Measurements from ENCODE around the gene IGFALS.

IGFALS gene

DNA sequence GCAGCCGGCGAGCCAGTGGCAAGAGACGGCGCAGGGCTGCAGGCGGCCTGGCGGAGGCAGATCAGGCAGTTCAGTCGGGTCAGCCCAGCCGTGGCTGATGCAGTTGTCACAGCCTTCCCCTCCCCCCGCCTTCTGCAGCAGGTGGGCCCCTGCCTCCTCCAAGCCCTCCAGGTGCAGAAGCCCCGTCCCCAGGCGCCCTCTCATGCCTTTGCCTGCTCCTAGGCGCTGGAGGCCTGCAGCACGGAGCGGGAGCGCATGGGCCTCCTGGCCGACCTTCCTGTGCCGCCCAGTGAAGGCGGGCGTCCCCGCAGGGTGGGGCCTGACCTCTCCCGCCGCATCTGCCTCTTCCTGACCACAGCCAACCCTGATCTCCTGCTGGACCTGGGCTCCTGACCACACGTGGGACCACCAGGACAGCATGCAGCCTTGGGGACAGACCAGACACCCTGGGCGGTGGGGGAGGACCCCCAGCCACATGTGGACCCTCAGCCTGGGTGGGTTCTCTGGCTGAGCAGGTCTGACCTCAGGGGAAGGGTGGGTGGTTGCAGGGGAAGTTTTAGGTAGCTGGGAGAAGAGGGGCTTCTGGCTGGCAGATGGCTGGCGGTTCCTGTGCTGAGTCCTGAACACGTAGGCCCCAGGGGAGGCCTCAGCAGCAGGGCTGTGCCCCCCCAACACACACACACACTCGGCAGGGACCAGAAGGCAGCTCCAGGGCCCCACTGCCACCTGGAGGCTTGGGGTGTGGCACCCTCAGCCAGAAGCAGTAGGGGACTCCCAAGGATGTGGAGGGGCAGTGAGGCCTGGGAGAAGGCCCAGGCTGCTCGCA, 17.4 kb downstream of the IGFALS start:
- no peak overlapping the region for H3K4me3 ChIP-seq (ENCODE audit: control insufficient read depth in 1 of 7, extremely low read depth in 1 of 7, insufficient read depth in 4 of 7, low read depth in 2 of 7, low read length in 6 of 7)
- peaks cover 5 to 27% (median 27%) of the 10 kb centered on the region in 4 experiments for H3K4me1 ChIP-seq (ENCODE audit: control extremely low read depth in 1 of 4, control insufficient read depth in 4 of 4, insufficient read depth in 4 of 4, low read length in 3 of 4)
- peaks cover 0 to 63% (median 41%) of the 10 kb centered on the region in 4 experiments for H3K36me3 ChIP-seq (ENCODE audit: control insufficient read depth in 4 of 4, insufficient read depth in 4 of 4, low read length in 3 of 4)
- POLR2A ChIA-PET = interaction anchor here (0.6 kb wide), 1 partner anchor 26 kb away, joined by 3 read pairs; no protein-coding TSS in a partner anchor
- CTCF ChIA-PET = interaction anchor here (1.2 to 1.6 kb wide), 2 partner anchors 12 to 40 kb away, joined by 3 to 4 read pairs; no protein-coding TSS in a partner anchor
- no peak overlapping the region for H3K27ac ChIP-seq (ENCODE audit: insufficient read depth in 1 of 2, low read depth in 1 of 2, low read length in 2 of 2, poor library complexity in 1 of 2, severe bottlenecking in 2 of 2)
- WGBS (ENCODE audit: insufficient coverage) = 90% methylated on average over 24 of the region's 28 CpGs
- no peaks in the 10 kb centered on the region for H3K9me3 ChIP-seq (ENCODE audit: control extremely low read depth in 1 of 5, control insufficient read depth in 4 of 5, insufficient read depth in 2 of 5, low read depth in 1 of 5, low read length in 4 of 5)
- DNase-seq = no peak
- H3K27me3 ChIP-seq (replicated peaks in 2 of 5; ENCODE audit: control insufficient read depth in 4 of 5, insufficient read depth in 5 of 5, low read length in 4 of 5) = no peaks in the 10 kb centered on the region

DNA sequence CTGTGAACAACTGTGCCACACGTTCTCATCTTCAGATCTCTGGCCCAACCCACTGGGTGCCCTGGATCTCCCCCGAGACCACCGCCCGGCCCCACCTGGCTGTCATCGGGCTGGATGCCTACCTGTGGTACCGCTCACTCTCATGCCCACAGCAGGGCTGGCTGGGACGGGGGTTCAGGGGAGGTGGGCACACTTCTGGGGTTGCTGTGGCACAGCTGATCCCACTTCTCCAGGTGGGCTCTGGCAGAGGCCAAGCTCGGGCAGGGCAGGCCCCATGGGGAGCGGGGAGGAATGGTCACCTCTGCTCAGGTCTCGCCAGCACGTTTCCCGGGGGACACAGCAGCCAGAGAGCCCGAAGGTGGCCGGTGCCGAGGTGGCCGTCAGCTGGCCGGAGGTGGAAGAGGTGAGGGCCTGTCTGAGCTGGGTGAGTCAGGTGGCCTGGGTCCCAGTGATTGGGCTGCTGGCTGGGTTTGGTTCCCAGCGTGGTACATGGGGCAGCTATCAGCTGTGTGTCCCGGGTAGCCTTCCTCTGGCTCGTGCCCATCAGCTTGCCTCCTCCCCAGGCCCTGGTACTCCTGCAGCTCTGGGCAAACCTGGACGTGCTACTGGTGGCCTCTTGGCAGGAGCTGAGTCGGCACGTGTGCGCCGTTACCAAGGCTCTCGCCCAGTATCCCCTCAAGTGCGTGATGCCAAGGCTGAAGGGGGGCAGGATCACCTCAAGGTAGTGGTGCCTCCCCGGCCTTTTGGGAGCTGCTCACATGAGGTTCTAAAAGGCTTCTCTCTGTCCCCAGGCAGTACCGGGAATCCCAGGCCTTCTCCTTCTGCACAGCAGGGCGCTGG, 18.3 kb downstream of the IGFALS start:
- Histone ChIP-seq H3K27ac (ENCODE audit: insufficient read depth in 1 of 2, low read depth in 1 of 2, low read length in 2 of 2, poor library complexity in 1 of 2, severe bottlenecking in 2 of 2) (no peak overlapping the region), H3K36me3 (ENCODE audit: control insufficient read depth in 4 of 4, insufficient read depth in 4 of 4, low read length in 3 of 4) (peaks cover 0 to 64% (median 35%) of the 10 kb centered on the region in 4 experiments), H3K4me3 (ENCODE audit: control insufficient read depth in 1 of 7, extremely low read depth in 1 of 7, insufficient read depth in 4 of 7, low read depth in 2 of 7, low read length in 6 of 7) (no peak overlapping the region), H3K9me3 (ENCODE audit: control extremely low read depth in 1 of 5, control insufficient read depth in 4 of 5, insufficient read depth in 2 of 5, low read depth in 1 of 5, low read length in 4 of 5) (no peaks in the 10 kb centered on the region), H3K4me1 (ENCODE audit: control extremely low read depth in 1 of 4, control insufficient read depth in 4 of 4, insufficient read depth in 4 of 4, low read length in 3 of 4) (peaks cover 5 to 32% (median 31%) of the 10 kb centered on the region in 4 experiments), H3K27me3 (replicated peaks in 2 of 5; ENCODE audit: control insufficient read depth in 4 of 5, insufficient read depth in 5 of 5, low read length in 4 of 5) (no peaks in the 10 kb centered on the region)
- WGBS (ENCODE audit: insufficient coverage) = 96% methylated on average over 29 of the region's 30 CpGs
- CTCF ChIA-PET = interaction anchor here (1.0 to 1.6 kb wide), 4 partner anchors 7 to 151 kb away, joined by 3 to 9 read pairs (median 4); partner anchors contain the start of genes NUBP2 and SPSB3
- POLR2A ChIA-PET = interaction anchor here (0.6 kb wide), 1 partner anchor 25 kb away, joined by 3 read pairs; no protein-coding TSS in a partner anchor
- no peak for DNase-seq

DNA sequence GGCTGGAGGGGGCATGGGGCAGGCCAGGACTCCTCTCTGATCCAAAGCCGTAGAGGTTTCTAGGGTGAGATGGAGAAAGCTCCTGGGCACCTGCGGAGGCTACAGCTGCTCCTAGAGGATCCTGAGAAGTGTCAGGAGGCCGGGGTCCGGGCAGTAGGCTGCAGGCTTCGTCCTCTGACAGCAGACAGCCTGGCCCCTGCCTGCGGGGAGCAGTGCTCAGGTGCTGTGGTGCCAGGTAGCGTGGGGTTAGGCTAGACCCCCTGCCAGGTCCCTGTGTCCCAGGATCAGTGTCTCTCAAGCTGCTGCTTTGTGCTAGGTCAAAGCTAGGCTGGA, 19.1 kb downstream of the IGFALS start:
- CTCF ChIA-PET = interaction anchor here (1.0 to 2.3 kb wide), 5 partner anchors 8 to 152 kb away, joined by 3 to 10 read pairs (median 4); partner anchors contain the start of genes NUBP2 and SPSB3
- Histone ChIP-seq H3K4me1 (ENCODE audit: control extremely low read depth in 1 of 4, control insufficient read depth in 4 of 4, insufficient read depth in 4 of 4, low read length in 3 of 4) (peaks cover 5 to 34% (median 32%) of the 10 kb centered on the region in 4 experiments), H3K27ac (ENCODE audit: insufficient read depth in 1 of 2, low read depth in 1 of 2, low read length in 2 of 2, poor library complexity in 1 of 2, severe bottlenecking in 2 of 2) (no peak overlapping the region), H3K9me3 (ENCODE audit: control extremely low read depth in 1 of 5, control insufficient read depth in 4 of 5, insufficient read depth in 2 of 5, low read depth in 1 of 5, low read length in 4 of 5) (no peaks in the 10 kb centered on the region), H3K4me3 (ENCODE audit: control insufficient read depth in 1 of 7, extremely low read depth in 1 of 7, insufficient read depth in 4 of 7, low read depth in 2 of 7, low read length in 6 of 7) (peak overlapping the region in 5 of 7 experiments; percentile 34 to 94 (median 88)), H3K27me3 (replicated peaks in 2 of 5; ENCODE audit: control insufficient read depth in 4 of 5, insufficient read depth in 5 of 5, low read length in 4 of 5) (no peaks in the 10 kb centered on the region), H3K36me3 (ENCODE audit: control insufficient read depth in 4 of 4, insufficient read depth in 4 of 4, low read length in 3 of 4) (peaks cover 0 to 64% (median 29%) of the 10 kb centered on the region in 4 experiments)
- 92% methylated on average over 7 of the region's 7 CpGs for WGBS (ENCODE audit: insufficient coverage)
- POLR2A ChIA-PET = interaction anchor here (0.6 to 1.1 kb wide), 2 partner anchors 7 to 97 kb away, joined by 3 read pairs; partner anchors contain the start of gene JPT2
- DNase-seq = no peak

DNA sequence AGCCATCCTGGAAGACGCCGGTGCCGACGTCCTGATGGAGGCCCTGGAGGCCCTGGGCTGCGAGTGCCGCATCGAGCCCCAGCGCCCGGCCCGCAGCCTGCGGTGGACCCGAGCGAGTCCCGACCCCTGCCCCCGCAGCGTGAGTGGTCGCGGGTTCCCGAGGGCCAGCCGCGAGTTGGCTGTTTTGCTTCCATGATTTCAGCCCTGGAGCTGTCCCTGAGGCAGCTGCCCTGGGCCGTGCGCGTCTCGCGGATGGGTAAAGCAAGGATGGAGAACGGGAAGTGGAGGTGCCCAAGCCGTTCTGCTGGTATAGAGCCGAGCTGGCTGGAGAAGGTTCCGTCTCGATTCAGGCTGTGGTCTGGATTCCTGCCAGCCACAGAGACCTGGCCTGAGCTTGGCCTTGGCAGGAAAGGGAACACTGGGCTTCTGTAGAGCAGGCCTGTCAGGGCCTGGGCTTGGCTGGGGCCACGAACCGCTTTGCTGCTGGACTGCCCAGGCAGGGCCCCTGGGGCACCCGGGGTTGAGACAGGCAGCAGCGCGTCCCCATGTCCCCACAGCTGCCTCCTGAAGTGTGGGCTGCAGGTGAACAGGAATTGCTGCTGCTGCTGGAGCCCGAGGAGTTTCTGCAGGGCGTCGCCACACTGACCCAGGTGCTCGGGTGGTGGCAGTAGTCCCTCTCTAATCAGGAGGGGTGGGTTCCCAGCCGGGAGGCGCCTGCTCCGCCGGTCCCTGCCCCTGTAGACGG, 19.6 kb downstream of the IGFALS start:
- no peaks in the 10 kb centered on the region for H3K9me3 ChIP-seq (ENCODE audit: control extremely low read depth in 1 of 5, control insufficient read depth in 4 of 5, insufficient read depth in 2 of 5, low read depth in 1 of 5, low read length in 4 of 5)
- DNase-seq = peak in 2 of 3 donors; percentile 15 to 41
- ChIA-PET POLR2A (interaction anchor here (0.6 to 1.1 kb wide), 2 partner anchors 8 to 96 kb away, joined by 3 read pairs; partner anchors contain the start of gene JPT2), CTCF (interaction anchor here (1.0 to 2.3 kb wide), 5 partner anchors 8 to 153 kb away, joined by 3 to 10 read pairs (median 4); partner anchors contain the start of genes NUBP2 and SPSB3)
- WGBS (ENCODE audit: insufficient coverage) = 12% methylated on average over 37 of the region's 45 CpGs
- H3K27ac ChIP-seq (ENCODE audit: insufficient read depth in 1 of 2, low read depth in 1 of 2, low read length in 2 of 2, poor library complexity in 1 of 2, severe bottlenecking in 2 of 2) = peak overlapping the region; percentile 66 to 79
- H3K4me3 ChIP-seq (ENCODE audit: control insufficient read depth in 1 of 7, extremely low read depth in 1 of 7, insufficient read depth in 4 of 7, low read depth in 2 of 7, low read length in 6 of 7) = peak overlapping the region; percentile 69 to 94 (median 84)
- H3K4me1 ChIP-seq (ENCODE audit: control extremely low read depth in 1 of 4, control insufficient read depth in 4 of 4, insufficient read depth in 4 of 4, low read length in 3 of 4) = peaks cover 5 to 34% (median 32%) of the 10 kb centered on the region in 4 experiments
- no peaks in the 10 kb centered on the region for H3K27me3 ChIP-seq (replicated peaks in 2 of 5; ENCODE audit: control insufficient read depth in 4 of 5, insufficient read depth in 5 of 5, low read length in 4 of 5)
- H3K36me3 ChIP-seq (ENCODE audit: control insufficient read depth in 4 of 4, insufficient read depth in 4 of 4, low read length in 3 of 4) = peaks cover 0 to 64% (median 27%) of the 10 kb centered on the region in 4 experiments

DNA sequence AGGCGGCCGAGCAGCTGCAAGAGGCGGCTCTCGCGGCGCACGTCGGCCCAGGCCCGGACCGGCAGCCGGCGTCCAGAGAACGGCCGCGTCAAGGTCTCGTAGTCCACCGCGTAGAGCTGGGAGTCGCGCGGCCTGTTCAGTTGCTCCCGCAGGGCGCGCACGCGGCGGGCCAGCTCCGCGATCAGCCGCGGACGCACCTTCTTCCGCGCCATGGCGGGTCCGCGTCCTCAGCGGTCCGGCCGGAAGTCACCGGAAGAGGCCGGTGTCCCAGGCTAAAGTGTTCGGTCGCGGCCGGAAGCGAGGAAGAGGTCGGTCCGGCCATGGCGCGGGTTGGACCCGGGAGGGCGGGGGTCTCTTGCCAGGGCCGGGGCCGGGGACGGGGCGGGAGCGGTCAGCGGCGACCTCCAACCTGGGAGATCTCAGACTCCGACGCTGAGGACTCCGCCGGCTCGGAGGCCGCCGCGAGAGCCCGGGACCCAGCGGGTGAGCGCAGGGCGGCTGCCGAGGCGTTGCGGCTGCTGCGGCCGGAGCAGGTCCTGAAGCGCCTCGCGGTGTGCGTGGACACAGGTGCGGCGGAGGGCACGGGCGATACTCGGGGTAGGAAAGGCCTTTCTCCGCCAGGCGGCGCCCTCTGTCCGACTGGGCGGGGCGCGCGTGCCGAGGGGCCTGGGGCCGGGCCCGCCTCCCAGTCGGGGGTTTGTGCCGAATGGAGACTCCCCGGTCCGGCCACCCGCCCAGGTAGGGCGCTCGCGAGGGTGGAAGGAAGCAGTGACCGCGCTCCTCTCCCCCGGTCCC, 20.4 kb downstream of the IGFALS start, which contains the start of gene MRPS34:
MRPS34 (minus strand) TSS at position 227 of the 795 bp plus-strand sequence; CDS start at position 212, 15 bp downstream.
- Histone ChIP-seq H3K4me3 (ENCODE audit: control insufficient read depth in 1 of 7, extremely low read depth in 1 of 7, insufficient read depth in 4 of 7, low read depth in 2 of 7, low read length in 6 of 7) (peak within 1 kb of the TSS; percentile 69 to 94 (median 84)), H3K27ac (ENCODE audit: insufficient read depth in 1 of 2, low read depth in 1 of 2, low read length in 2 of 2, poor library complexity in 1 of 2, severe bottlenecking in 2 of 2) (peak within 1 kb of the TSS; percentile 66 to 79), H3K36me3 (ENCODE audit: control insufficient read depth in 4 of 4, insufficient read depth in 4 of 4, low read length in 3 of 4) (peaks cover 0 to 65% (median 29%) of the 10 kb centered on the region in 4 experiments), H3K27me3 (replicated peaks in 2 of 5; ENCODE audit: control insufficient read depth in 4 of 5, insufficient read depth in 5 of 5, low read length in 4 of 5) (no peaks in the 10 kb centered on the region), H3K4me1 (ENCODE audit: control extremely low read depth in 1 of 4, control insufficient read depth in 4 of 4, insufficient read depth in 4 of 4, low read length in 3 of 4) (peaks cover 5 to 34% (median 32%) of the 10 kb centered on the region in 4 experiments), H3K9me3 (ENCODE audit: control extremely low read depth in 1 of 5, control insufficient read depth in 4 of 5, insufficient read depth in 2 of 5, low read depth in 1 of 5, low read length in 4 of 5) (no peaks in the 10 kb centered on the region)
- WGBS (ENCODE audit: insufficient coverage) = 0% methylated on average over 101 of the region's 108 CpGs
- ChIA-PET CTCF (interaction anchor here (0.6 to 2.3 kb wide), 6 partner anchors 9 to 49 kb away, joined by 3 to 10 read pairs (median 4); partner anchors contain the start of genes NUBP2 and SPSB3), POLR2A (interaction anchor here (0.7 to 1.5 kb wide), 3 partner anchors 9 to 40 kb away, joined by 3 to 4 read pairs (median 3); partner anchors contain the start of genes NUBP2 and SPSB3)
- peak; percentile 82 to 87 (median 85) for DNase-seq
